HG03354 (cell line): ENCODE data around the gene ZNF571.
A peak's percentile ranks its signal among the peaks of the same experiment; 100 is the strongest.

Experiments
- ATAC-seq: cut with Tn5 transposase; IDR thresholded peaks from one replicate; pipeline ENCODE4 v1.9.1; 2021; ENCODE audit warnings: mild to moderate bottlenecking; ENCODE audit not compliant: unreplicated experiment, poor library complexity, severe bottlenecking

Gene ZNF571

GRCh38 chr19:37594304-37594981 is at the start of gene ZNF571, which contains the start of gene ZNF540:
Gene ZNF571 (minus strand): TSS chr19:37594792. CDS start chr19:37586676, 8,116 bp downstream.
Gene ZNF540 (plus strand): TSS chr19:37594876. CDS start chr19:37598448, 3,572 bp downstream.
- ATAC-seq = peak; percentile 98

- ATAC-seq = no peak
Measured at GRCh38 chr19:37635076-37636056, 40.8 kb upstream of the ZNF571 start.

- ATAC-seq = peak; percentile 36
Measured at GRCh38 chr19:37594982-37595382, 390 bp upstream of the ZNF571 start.

- no peak for ATAC-seq
Measured at GRCh38 chr19:37593996-37594303, 642 bp downstream of the ZNF571 start.

GRCh38 chr19:37583340-37583739 is 11.3 kb downstream of the ZNF571 start:
- ATAC-seq = no peak

- ATAC-seq = no peak
Measured at GRCh38 chr19:37572203-37572602, 22.4 kb downstream of the ZNF571 start.

- ATAC-seq = no peak
Measured at GRCh38 chr19:37565370-37565669, 29.3 kb downstream of the ZNF571 start.

- no peak for ATAC-seq
Measured at GRCh38 chr19:37564624-37565369, 29.8 kb downstream of the ZNF571 start.

- ATAC-seq = no peak
Measured at GRCh38 chr19:37563518-37563917, 31.1 kb downstream of the ZNF571 start.

- ATAC-seq = no peak
Measured at GRCh38 chr19:37551129-37551993, 43.2 kb downstream of the ZNF571 start.

- ATAC-seq = no peak
Measured at GRCh38 chr19:37537391-37537947, 57.1 kb downstream of the ZNF571 start.

GRCh38 chr19:37519890-37520289 is 74.7 kb downstream of the ZNF571 start:
- no peak for ATAC-seq
